Measurements from ENCODE around the gene PRPF40A.

PRPF40A gene

GRCh38 chr2:152716805-152717227 lies 445 bp downstream of the PRPF40A start:
- peak; percentile 77 for DNase-seq

GRCh38 chr2:152715854-152716428 lies 1.3 kb downstream of the PRPF40A start:
- peak; percentile 90 for DNase-seq

DNA sequence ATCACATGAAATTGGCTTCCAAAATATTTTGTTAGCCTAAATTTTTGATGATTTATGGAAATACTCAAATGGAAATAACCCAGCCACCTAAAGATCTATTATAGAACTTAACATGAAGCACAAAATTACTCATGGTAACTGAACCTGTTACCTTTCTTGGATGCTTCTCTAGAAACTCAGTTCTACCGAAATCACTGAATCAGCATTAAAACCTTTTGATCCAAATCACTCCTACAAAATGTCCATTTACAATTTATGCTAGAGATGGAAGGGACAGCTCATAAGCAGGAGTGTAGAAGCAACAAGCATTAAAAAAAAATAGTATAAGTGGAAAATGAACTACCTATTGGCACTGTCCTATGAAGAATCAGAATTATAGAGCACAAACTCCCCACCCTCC lies 2.1 kb downstream of the PRPF40A start:
- DNase-seq = no peak

GRCh38 chr2:152710713-152711112 lies 6.5 kb downstream of the PRPF40A start:
- DNase-seq = no peak

DNA sequence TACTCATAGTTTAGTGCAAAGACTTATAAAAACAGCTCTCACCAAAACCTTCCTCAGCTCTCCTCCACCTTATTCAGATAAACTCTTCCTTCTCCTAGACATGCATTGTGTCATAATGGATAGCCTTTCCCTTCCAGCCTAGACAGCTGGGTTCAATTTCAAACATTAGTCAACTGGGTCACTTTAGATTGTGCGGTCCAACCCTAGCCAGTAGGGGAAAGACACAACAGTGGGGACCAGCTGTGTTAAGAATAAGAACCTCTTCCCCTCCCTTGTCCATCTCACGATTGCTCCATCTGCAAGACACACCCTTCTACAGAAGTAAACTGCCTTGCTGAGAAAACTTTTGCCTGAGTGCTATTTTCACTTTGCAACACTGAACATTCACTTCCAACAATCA lies 8.5 kb downstream of the PRPF40A start:
- no peak for DNase-seq

DNA sequence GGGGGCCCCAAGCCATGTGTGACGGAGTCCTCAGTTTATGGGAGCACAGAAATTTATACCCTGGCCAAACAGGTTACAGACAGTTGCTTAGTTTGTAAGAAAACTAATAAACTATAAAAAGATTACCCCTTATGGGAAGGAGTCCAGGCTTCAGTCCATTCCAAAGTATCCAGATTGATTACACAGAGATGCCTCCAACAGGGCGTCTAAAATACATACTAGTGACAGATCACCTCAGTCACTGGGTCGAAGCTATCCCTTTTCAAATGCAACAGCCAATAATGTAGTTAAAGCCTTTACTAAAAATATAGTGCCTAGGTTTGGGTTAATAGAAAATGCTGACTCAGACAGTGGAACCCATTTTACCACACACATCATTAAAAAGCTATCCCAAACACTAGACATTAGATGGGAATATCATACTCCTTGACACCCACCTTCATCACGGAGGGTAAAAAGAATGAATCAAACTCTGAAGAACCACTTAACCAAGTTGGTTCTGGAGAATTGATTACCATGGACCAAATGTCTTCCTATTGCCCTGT lies 10.7 kb downstream of the PRPF40A start:
- DNase-seq = no peak

DNA sequence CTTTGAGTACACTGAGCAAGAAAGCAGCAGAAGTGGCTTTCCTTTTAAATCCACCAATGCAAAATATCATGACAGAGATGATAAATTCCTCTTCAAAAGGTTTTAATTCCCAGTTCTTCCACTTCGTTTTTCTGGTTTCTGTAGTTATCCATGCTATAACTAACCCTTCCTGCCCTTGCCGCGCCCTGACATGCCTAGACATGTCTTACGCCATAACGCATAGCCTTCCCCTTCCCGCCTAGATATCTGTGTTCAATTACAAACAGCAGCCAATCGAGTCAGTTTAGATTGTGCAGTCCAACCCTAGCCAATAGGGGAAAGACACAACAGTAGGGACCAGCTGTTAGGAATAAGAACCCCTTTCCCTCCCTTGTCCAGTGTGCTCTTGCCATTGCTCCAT lies 16.1 kb downstream of the PRPF40A start:
- DNase-seq = no peak

GRCh38 chr2:152696476-152696875 lies 20.8 kb downstream of the PRPF40A start:
- DNase-seq = no peak

DNA sequence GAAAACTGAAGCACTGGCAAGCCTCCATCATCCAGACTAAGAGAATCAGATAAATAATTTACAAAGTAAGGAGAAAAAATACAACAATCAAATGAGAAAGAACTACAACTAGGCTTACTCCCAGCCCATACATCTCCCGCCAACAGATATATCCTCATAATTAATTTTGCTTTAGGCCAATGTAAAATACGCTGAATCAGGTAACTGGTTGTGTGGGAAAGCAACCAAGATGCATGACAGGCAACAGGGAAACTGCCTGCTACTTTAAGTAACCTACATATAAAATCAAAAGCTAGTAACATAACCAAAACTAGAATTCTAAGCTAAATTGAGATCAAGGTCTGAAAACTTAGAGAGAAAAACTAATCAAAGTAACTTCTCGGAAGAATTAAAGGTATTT lies 21.5 kb downstream of the PRPF40A start:
- DNase-seq = no peak

DNA sequence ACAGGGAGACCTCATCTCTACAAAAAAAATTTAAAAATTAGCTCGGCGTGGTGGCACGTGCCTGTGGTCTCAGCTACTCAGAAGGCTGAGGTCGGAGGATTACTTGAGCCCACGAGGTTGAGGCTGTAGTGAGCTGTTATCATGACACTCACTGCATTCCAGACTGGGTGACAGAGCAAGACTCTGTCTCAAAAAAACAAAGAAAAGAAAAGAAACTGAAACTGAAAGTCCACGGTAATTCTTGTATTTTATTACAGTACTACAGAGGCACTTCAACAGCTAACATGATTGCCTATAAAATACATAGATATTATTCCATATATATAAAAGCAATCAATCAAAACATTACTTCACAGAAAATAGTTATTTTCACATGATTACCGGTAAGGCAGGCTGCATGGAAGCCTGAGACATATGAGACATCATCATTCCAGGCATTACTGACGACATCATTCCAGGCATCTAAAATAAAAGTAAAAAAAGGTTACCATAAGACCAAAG lies 23.1 kb downstream of the PRPF40A start:
- peak; percentile 73 for DNase-seq

GRCh38 chr2:152693033-152693432 lies 24.2 kb downstream of the PRPF40A start:
- DNase-seq = no peak

- no peak for DNase-seq
Measured at GRCh38 chr2:152686321-152686720, 30.9 kb downstream of the PRPF40A start.

GRCh38 chr2:152683400-152683799 lies 33.9 kb downstream of the PRPF40A start:
- no peak for DNase-seq

DNA sequence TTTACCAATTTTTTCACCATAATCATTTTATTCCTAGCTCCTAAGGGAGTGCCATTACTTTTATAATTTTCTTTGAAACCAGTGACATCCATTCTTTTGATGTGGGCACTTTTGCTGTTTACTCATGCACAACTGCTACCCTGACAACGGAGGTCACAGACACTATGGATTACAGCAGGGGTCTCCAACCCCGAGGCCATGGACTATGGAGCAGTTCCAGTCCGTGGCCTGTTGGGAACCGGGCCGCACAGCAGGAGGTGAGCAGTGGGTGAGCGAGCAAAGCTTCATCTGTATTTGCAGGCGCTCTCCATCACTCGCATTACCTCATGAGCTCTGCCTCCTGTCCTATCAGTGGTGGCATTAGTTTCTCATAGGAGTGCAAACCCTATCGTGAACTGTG lies 34.6 kb downstream of the PRPF40A start:
- no peak for DNase-seq

DNA sequence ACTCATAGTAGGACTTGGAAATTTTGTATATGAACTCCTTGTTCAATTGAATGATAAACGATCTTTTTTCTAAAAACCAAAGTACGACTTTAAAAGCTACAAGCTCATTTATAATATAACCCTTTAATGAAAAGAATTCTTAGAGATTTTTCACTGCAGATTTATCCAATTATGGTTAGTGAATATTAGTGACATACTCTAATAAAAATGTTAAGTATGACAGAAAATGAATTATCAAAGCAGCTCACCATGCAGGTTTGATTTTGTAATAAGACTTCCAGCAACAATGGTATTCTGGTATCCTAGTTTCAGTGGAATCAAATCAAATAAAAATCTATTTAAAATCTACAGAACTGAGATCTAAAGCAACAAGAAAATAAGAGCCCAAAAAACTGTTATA lies 38.5 kb downstream of the PRPF40A start:
- DNase-seq = no peak

- no peak for DNase-seq
Measured at GRCh38 chr2:152676461-152676860, 40.8 kb downstream of the PRPF40A start.

DNA sequence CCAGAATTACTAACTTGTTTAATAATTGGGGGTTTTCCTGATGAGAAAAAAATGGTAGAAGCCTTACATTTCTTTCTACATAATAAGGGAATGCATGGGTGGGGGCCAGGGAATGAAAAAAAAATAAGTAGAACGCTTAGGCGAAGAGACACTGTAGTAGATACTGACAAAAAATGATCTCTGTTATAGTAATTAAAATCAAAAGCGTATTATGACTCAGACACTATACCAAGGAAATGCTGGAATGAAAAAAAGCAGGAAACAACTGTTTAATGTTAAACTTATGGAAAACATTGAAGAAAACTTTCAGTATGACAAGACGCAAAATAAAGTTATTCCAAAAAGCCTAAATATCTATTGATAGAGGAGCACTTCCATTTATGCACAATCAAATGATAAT lies 42.9 kb downstream of the PRPF40A start:
- DNase-seq = no peak

DNA sequence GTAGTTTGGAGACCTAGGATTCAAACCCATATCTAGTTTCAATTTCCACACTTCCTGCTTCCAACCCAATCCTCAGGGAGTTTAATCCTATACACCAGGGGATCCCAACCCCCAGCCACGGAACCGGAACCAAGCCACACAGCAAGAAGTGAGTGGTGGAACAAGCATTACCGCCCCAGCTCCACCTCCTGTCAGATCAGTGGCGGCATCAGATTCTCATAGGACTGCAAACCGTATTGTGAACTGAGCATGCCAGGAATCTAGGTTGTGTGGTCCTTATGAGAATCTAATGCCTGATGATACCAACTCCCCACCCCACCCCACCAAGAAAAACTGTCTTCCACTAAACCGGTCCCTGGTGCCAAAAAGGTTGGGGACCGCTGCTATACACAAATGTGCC lies 52.5 kb downstream of the PRPF40A start:
- DNase-seq = no peak

DNA sequence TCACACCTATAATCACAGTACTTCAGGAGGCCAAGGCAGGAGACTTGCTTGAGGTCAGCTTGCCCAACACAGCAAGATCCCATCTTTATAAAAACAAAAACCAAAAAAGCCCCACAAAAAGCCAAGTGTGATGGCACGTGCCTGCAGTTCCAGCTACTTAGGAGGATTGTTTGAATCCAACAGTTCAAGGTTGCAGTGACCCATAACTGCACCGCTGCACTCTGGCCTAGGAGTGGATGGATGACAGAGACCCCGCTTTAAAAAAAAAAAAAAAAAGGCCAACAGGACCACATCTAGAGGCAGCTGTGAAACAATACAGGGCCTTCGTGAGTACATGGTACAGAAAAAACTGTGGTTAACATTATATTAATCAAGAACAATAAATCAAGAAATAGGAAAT lies 56.2 kb downstream of the PRPF40A start:
- no peak for DNase-seq

DNA sequence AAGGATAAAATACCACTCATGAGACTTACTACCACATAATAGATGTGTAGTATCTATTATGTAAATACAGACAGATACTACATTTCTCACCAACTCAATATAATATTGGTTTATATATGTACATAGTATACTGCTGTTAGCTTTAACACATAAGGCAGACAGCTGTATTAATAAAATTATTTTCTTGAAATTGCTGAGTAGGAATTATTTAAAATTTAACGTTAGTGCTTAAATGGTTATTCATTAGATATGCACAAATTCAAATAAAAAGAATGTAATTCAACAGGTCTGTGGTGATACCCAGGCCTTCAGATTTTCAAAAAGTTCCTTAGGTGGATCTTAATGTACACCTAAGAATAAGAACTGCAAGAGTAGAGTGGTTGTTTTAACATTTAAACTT lies 59.0 kb downstream of the PRPF40A start:
- no peak for DNase-seq

DNA sequence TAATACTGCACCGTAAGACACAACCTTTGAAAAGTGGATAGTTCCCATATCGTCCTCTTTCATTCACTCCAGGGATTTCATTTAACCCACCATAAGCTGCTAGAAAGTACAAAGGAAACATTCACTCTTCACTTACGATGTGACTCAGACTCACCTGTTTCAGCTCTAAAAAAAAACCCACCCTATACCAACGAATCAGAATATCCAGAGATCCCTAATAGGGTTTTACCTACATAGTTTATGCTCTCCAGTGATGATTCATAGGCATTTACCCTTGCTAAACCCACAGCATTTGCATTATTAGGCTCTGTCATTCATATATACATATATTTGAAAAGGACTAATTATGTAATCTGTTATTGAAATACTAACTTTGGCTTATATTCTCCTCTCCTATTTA lies 60.2 kb downstream of the PRPF40A start:
- DNase-seq = no peak

DNA sequence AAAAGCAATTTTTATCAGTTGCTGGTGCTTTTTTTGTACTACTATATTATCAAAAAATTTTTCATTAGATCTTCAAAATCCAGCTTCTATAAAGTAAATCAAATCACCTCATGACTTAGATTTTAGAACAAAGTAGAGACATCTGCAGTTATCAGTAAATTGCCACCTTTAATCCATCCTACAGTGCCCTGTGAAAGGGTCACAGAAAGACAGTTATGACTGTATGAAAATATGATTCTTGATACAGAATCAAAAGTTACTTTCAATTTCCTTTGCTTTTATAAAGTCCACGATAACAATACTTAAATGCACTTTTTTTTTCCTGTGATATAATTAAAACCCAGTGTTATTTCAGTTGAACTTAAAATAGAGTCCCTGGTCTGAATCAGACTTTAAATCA lies 61.4 kb downstream of the PRPF40A start:
- no peak for DNase-seq

GRCh38 chr2:152651834-152652233 lies 65.4 kb downstream of the PRPF40A start:
- DNase-seq = no peak

DNA sequence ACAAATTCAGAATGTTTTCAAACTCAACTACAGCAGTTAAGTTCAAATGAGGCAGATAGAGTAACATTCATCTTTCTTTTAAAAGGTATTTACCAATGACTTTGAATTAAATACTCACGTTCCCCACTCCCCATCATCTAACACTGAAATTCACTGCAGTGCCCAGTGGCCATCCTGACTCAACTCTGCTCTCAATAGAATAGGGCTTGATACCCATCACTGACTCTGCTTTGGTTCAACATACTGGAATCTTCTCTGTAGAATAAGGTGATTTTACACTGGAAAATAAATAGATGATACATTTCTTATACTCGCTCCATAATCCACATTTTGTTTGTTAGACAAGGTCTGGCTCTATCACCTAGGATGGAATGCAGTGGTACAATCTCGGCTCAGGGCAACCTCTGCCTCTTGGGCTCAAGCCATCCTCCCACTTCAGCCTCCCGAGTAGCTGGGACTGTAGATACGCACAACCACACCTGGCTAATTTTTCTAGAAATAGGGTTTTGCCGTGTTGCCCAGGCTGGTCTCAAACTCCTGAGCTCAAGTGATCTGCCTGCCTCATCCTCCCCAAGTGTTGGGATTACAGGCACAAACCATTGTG lies 66.4 kb downstream of the PRPF40A start:
- DNase-seq = no peak

- DNase-seq = no peak
Measured at GRCh38 chr2:152649997-152650396, 67.3 kb downstream of the PRPF40A start.

All from hematopoietic multipotent progenitor cell treated with erythropoietin and hydrocortisone succinate and interleukin-3 and kit ligand, for 4 days (in vitro differentiated cells).